GM19324 (cell line): ENCODE data around the gene AIG1.

Experiments
- ATAC-seq: cut with Tn5 transposase; IDR thresholded peaks from one replicate; pipeline ENCODE4 v1.9.1; 2021; ENCODE audit warnings: mild to moderate bottlenecking, moderate library complexity; ENCODE audit not compliant: unreplicated experiment, low FRiP score

Gene AIG1

DNA sequence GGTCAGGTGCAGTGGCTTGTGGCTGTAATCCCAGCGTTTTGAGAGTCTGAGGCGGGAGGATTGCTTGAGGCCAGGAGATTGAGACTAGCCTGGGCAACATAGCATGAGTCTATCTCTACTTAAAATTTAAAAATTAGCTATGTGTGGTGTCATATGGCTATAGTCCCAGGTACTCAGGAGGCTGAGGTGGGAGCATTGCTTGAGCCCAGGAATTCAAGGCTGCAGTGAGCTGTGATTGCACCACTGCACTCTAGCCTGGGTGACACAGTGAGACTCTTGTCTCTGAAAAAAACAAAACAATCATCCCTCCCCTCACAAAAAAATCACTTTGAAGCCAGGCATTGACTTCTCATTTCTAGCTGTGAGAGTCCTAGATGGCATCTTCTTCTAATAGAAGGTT, 32.1 kb downstream of the AIG1 start:
- no peak for ATAC-seq

- no peak for ATAC-seq
These were observed 32.6 kb downstream of the AIG1 start for GRCh38 chr6:143093290-143093689.

DNA sequence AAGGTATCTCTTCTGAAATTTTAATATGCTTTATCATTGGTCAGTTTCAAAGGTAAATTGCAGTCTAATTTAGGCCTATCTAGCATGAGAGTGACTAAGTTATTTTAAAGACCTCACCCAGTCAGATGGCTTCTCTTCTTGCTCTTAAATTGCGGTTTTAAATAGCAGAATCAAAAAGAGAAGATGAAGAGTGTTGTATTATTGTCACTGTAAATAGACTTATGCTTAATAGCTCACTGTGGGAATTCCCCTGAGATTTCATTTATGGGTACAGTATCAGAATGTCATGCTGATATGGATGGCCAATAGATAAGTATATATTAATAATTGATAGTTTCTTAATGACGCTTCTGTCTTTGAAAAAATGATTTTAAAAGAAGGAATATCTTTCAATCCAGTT, 35.7 kb downstream of the AIG1 start:
- ATAC-seq = no peak

- ATAC-seq = no peak
These were observed 36.6 kb downstream of the AIG1 start for GRCh38 chr6:143097224-143097795.

DNA sequence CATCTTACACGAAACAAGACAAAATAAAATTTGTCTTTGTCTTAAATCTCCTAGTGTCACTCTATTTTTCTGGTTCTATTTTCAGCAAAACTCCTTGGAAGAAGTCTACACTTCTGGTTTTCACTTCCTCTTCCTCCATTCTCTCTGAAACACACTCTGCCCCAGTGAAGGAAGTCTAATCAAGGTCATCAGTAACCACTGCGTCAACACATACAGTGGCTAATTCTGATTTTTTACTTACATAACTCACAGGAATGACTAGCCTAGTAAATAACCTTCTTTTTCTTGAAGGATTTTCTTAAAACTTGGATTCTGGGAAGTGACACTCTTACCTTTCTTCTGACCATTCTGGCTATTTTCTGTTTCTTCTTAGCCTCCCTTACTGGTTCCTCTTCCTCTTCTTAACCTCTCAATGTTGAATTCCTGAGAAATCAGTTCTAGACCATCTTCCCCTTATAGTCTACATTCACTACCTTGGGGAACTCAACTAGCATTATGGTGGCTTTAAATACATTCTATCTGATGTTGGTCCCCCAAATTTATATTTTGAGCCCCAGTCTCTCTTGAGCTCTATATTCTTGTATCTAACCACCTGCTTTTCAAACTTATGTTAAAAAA, 37.5 kb downstream of the AIG1 start:
- peak; percentile 83 for ATAC-seq

GRCh38 chr6:143099647-143100046, 39.0 kb downstream of the AIG1 start:
- no peak for ATAC-seq

DNA sequence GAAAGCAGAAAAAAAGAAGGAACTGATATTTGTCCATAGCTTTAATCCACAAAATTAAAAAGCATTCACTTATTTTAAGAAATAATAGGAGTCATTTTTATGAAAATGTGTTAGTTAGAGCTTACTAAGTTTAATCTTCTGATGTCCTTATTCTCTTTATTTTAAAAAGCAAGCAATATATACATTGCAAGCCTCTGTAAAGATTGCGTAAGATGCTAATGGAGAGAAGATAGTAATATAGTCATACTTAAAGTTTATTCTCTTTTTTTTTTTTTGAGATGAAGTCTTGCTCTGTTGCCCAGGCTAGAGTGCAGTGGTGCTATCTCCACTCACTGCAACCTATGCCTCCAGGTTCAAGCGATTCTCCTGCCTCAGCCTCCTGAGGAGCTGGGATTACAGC, 39.7 kb downstream of the AIG1 start:
- ATAC-seq = no peak

DNA sequence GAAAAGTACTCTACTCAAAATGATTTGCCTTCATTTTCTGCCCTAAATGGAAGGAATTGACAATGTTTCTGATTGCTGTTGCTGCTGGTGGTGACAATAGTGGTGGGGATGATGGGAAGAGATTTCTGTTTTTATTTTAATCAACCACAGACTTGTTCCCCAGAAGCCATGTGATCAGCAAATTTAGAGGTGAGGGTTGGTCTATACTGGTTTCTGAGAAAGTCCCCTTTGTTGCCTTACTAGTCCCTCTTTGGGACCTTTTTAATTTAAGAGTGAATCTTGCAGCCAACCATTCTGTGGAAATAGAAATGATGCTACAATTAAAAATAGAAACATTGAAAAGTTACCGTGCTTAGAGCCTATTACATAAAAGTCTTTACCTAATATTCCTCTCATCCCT, 43.2 kb downstream of the AIG1 start:
- no peak for ATAC-seq

DNA sequence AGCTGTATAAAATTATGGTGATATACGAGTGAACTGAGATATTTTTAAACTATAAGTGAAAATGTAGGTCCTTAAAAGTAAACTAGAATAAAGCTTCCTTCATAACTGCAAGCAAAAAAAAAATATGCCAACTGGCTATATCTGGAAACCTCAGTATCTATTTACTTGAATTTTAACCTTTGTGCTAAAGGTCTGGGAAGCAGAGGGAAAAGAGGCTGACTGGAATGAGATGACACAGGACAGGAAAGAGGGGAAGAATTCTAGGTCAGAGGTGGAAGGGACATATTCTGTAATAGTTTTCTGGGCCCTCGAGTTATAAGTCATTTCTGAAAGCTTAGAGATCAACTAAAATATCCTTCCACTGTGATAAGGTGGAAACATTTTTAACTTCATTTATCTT, 46.8 kb downstream of the AIG1 start:
- ATAC-seq = no peak

DNA sequence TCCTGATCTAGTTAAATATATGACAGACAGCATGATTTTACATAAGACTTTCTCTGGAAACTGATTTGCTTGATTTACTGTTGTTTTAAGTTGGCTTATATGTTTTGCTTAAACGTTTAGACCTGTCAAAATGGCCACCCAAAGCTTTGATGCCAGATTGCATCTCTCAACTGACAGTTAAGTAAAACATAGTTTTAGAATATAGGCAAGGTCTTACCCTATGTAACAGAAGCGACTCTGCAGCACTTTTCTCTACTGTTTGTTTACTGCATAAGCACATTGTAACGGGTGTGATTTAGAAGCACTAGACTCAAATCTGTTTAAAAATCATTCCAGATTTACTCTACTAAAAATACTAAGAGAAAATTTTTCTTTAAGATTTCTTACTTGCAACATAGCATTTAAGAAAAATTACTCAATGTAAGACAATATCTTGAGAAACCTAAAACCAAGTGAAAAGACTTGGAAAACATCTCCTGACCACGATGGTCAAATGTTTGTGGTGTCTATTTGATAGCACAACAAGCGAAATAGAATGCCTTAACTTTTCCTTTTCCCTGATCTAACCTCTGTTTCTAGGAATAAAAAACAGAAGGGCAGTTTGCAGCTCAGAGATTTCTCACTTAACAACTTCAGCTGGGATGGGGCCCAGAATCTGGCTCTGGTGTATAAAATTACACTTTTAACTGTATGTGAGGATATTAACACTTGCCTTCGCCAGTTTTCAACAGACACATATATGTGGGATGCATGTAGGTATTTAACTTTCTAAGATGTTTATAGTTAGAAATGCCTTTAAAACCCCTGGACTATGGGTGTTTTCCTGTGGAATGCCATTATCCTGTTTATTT, 47.4 kb downstream of the AIG1 start:
- ATAC-seq = no peak

DNA sequence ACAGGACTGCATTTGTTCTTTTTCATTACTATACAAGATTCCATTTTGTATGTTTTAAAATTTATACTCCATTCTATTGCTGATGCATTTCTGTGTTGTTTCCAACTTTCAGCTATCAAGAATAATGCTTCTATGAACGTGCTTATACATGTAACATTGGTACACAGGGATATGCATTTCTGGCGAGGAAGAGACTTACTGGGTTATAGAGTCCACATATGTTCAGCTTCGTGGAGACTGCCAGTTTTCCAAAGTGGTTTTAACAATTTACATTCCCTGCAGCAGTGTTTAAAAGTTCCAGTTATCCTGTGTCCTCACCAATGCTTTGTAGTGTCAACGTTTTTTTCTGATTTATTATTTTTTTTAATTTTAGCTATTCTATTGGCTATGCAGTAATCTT, 48.5 kb downstream of the AIG1 start:
- ATAC-seq = no peak

DNA sequence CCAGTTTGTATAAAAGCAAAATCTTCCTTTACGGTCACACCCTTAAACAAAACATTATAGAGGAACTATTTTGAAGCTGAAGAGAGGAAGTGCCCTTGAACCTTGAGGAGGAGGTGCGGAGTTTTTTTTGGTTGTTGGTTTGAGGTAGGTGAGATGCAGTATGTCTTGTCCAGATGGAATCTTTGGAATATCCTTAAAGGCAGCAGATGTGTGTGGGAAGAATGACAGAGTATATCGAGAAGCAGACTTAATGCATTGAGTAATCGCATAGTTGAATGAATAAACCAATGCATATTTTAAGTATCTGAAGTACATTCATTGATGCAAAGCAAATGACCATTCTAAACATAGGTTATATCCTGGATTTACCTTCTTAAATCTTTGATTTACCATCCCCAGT, 49.9 kb downstream of the AIG1 start:
- ATAC-seq = no peak

DNA sequence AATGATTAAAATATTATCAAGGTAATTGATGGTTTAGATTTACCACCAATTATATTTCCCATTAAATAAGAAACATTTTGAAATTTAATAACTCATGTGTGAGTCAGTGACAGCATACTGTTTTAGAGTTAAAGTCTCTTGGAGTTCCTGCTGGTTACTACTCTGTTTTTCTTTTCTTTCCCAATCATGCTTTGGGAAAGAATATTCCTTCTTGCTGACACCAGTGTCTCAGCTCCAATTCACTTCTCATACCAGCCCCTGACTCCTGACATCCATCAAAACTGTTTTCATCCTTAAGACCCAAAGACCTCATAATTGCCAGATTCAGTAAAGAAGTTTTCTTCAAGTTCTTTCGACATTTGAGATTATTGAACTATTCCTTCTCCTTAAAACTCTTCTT, 50.3 kb downstream of the AIG1 start:
- ATAC-seq = no peak

DNA sequence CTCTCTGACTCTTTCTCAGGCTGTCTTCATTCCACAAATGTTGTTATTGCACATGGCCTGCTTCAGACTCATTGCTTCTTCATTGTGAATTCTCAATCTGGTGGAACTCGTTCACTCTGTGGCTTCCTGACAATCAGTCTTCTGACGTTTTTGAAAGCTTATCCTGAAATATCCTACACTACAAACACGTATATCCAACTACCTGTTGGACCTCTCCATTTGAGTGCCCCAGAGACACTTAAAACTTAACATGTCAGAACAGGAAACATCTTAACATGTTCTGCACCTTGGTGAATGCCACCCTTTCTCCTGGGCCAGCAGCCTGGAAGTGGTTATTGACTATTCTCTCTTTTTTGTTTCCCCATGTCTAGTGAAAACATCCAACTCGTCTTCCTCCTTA, 50.8 kb downstream of the AIG1 start:
- no peak for ATAC-seq

GRCh38 chr6:143112084-143112768, 51.5 kb downstream of the AIG1 start:
- ATAC-seq = peak; percentile 82

DNA sequence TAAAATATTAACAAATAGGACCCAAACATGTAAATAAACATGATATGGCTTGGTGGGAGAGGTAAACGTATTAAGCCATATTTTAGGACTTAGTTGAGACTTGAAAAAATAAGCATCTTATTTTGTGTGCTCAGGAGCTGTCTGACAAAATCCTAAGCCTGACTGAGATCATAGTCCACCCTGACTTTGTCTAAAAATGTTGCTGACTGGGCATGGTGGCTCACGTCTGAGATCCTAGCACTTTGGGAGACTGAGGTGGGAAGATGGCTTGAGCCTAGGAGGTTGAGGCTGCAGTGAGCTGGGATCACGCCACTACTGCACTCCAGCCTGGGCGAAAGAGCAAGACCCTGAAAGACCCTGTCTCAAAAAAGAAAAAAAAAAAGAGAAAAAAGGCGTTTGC, 52.1 kb downstream of the AIG1 start:
- no peak for ATAC-seq

- no peak for ATAC-seq
These were observed 55.0 kb downstream of the AIG1 start for GRCh38 chr6:143115728-143116127.

DNA sequence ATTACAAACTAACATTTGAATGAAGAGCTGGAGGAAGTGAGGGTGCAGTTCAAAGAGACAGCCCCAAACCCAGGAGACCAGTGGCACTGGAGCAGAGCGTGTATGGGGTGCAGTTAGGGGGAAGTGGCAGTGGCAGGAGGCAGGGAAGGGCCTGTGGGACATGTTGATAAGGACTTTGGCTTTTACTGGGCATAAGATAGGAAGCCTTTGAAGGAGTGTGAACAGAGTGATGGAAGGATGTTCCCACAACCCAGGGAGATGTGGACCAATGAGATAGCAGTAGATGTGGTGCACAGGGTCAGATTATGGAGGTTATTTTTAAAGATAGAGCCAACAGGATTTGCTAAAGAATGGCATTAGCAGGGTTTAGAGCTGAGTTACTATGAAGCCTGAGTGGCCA, 56.4 kb downstream of the AIG1 start:
- ATAC-seq = no peak

- no peak for ATAC-seq
These were observed 58.6 kb downstream of the AIG1 start for GRCh38 chr6:143119260-143119659.

DNA sequence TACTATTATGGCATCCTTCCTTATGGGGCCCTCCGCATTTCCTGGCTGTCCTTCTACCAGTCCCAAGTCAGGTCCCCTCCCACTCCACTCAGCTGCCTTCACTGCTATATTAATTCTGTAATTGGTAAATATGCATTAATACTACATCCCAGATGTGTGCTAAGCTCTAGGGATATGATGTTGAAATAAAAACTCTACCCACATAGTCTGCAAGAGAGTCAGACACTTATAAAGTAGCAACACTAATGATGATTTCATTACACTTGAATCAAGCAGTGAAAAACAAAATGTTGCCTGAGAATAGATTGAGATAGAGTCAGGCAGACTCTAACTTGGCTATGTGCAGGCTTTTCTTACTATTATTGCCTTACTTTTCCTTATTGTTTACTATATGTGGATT, 62.4 kb downstream of the AIG1 start:
- no peak for ATAC-seq

- ATAC-seq = no peak
These were observed 63.3 kb downstream of the AIG1 start for GRCh38 chr6:143123941-143124340.
